Ascending aorta (tissue), 2 donors: ENCODE results near the gene CFAP43. TPM values are rescaled to one million over a fixed set of nuclear protein-coding genes. Genes with fewer than 3 reads are reported as not detected.

Experiments used
- DNase-seq, 2 donors: peaks; one replicate each; pipeline ENCODE4 v3.0.0-alpha.2; 2019; ENCODE audit warnings: low spot score in 2 of 2
- H3K27ac ChIP-seq, 2 donors: fragments of 200-600 bp; sonication (generic); one replicate each; pipeline ENCODE4 v1.5.1; 2016 to 2017; ENCODE audit warnings: mild to moderate bottlenecking in 1 of 2
- H3K27me3 ChIP-seq: fragments of 200-600 bp; sonication (generic); one replicate; pipeline ENCODE4 v1.5.1; 2017
- H3K36me3 ChIP-seq, 2 donors: fragments of 200-600 bp; sonication (generic); one replicate each; pipeline ENCODE4 v1.5.1; 2016
- H3K4me1 ChIP-seq, 2 donors: fragments of 200-600 bp; sonication (generic); one replicate each; pipeline ENCODE4 v1.5.1; 2016 to 2017; ENCODE audit warnings: mild to moderate bottlenecking in 1 of 2
- H3K4me3 ChIP-seq, 2 donors: fragments of 200-600 bp; sonication (generic); one replicate each; pipeline ENCODE4 v1.5.1; 2016 to 2017; ENCODE audit warnings: mild to moderate bottlenecking in 1 of 2
- H3K9me3 ChIP-seq, 2 donors: fragments of 200-600 bp; sonication (generic); one replicate each; pipeline ENCODE4 v1.5.1; 2016
- intact Hi-C: fragments of 100-400 bp; cut with DNase I; formaldehyde crosslinking; loops from one replicate; pipeline ENCODE4 v1.15.1; 2023
- total RNA-seq: library from RNA; depleted of rRNA; stranded (reverse); fragments of >200 nt; gene quantifications from one replicate; pipeline ENCODE4 v1.1.0, GENCODE V29; 2016
- TF ChIP-seq, protein P1 (sequence below), 3 experiments: fragments of 200-600 bp in 2 of 3; fragments of 450-650 bp in 1 of 3; sonication (generic) in 2 of 3; IDR thresholded peaks; one replicate each; pipeline ENCODE4 v1.5.1; 2016 to 2019; ENCODE audit warnings: antibody characterized with exemption in 3 of 3, mild to moderate bottlenecking in 1 of 3, moderate library complexity in 1 of 3

The CFAP43 gene
- total RNA-seq, 1 donor from 2014 or later: 0.96 TPM

- H3K27me3 ChIP-seq: no peaks in the 10 kb centered on the region
- no peak overlapping the region for H3K27ac ChIP-seq
- H3K4me3 ChIP-seq: no peak overlapping the region
- H3K9me3 ChIP-seq: no peaks in the 10 kb centered on the region
- intact Hi-C loops: loop anchor here (1.0 to 5.0 kb wide), 2 partner anchors 163 to 321 kb away; no protein-coding TSS in a partner anchor
- no peak for DNase-seq
- TF ChIP-seq, protein P1, sequence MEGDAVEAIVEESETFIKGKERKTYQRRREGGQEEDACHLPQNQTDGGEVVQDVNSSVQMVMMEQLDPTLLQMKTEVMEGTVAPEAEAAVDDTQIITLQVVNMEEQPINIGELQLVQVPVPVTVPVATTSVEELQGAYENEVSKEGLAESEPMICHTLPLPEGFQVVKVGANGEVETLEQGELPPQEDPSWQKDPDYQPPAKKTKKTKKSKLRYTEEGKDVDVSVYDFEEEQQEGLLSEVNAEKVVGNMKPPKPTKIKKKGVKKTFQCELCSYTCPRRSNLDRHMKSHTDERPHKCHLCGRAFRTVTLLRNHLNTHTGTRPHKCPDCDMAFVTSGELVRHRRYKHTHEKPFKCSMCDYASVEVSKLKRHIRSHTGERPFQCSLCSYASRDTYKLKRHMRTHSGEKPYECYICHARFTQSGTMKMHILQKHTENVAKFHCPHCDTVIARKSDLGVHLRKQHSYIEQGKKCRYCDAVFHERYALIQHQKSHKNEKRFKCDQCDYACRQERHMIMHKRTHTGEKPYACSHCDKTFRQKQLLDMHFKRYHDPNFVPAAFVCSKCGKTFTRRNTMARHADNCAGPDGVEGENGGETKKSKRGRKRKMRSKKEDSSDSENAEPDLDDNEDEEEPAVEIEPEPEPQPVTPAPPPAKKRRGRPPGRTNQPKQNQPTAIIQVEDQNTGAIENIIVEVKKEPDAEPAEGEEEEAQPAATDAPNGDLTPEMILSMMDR (IDR thresholded peaks at IDR 0.05): no peak
- no peaks in the 10 kb centered on the region for H3K36me3 ChIP-seq
- H3K4me1 ChIP-seq: no peaks in the 10 kb centered on the region
These were observed 23.4 kb downstream of the CFAP43 start for GRCh38 chr10:104208730-104209129.

GRCh38 chr10:104202231-104202630, 29.9 kb downstream of the CFAP43 start:
- H3K36me3 ChIP-seq: no peaks in the 10 kb centered on the region
- TF ChIP-seq, protein P1 (IDR thresholded peaks at IDR 0.05): no peak
- no peak overlapping the region for H3K27ac ChIP-seq
- no peaks in the 10 kb centered on the region for H3K27me3 ChIP-seq
- H3K4me3 ChIP-seq: no peak overlapping the region
- intact Hi-C loops: no loop called here
- H3K4me1 ChIP-seq: no peaks in the 10 kb centered on the region
- H3K9me3 ChIP-seq: no peaks in the 10 kb centered on the region
- no peak for DNase-seq

- no peak overlapping the region for H3K27ac ChIP-seq
- no peak for DNase-seq
- H3K4me3 ChIP-seq: no peak overlapping the region
- H3K4me1 ChIP-seq: no peaks in the 10 kb centered on the region
- intact Hi-C loops: no loop called here
- no peaks in the 10 kb centered on the region for H3K36me3 ChIP-seq
- H3K27me3 ChIP-seq: no peaks in the 10 kb centered on the region
- TF ChIP-seq, protein P1 (IDR thresholded peaks at IDR 0.05): no peak
- H3K9me3 ChIP-seq: no peaks in the 10 kb centered on the region
These were observed 30.5 kb downstream of the CFAP43 start for GRCh38 chr10:104201636-104202035.

GRCh38 chr10:104199567-104199966, 32.6 kb downstream of the CFAP43 start:
- Histone ChIP-seq H3K27me3 (no peaks in the 10 kb centered on the region), H3K27ac (no peak overlapping the region), H3K9me3 (no peaks in the 10 kb centered on the region), H3K36me3 (no peaks in the 10 kb centered on the region), H3K4me3 (no peak overlapping the region), H3K4me1 (no peaks in the 10 kb centered on the region)
- TF ChIP-seq, protein P1 (IDR thresholded peaks at IDR 0.05): no peak
- DNase-seq: no peak
- intact Hi-C loops: no loop called here

GRCh38 chr10:104197364-104197763, 34.8 kb downstream of the CFAP43 start:
- no peak for DNase-seq
- H3K9me3 ChIP-seq: no peaks in the 10 kb centered on the region
- no peaks in the 10 kb centered on the region for H3K4me1 ChIP-seq
- H3K27me3 ChIP-seq: no peaks in the 10 kb centered on the region
- intact Hi-C loops: no loop called here
- TF ChIP-seq, protein P1 (IDR thresholded peaks at IDR 0.05): no peak
- H3K4me3 ChIP-seq: no peak overlapping the region
- H3K36me3 ChIP-seq: no peaks in the 10 kb centered on the region
- no peak overlapping the region for H3K27ac ChIP-seq

- TF ChIP-seq, protein P1 (IDR thresholded peaks at IDR 0.05): no peak
- H3K9me3 ChIP-seq: no peaks in the 10 kb centered on the region
- H3K4me1 ChIP-seq: no peaks in the 10 kb centered on the region
- H3K27me3 ChIP-seq: no peaks in the 10 kb centered on the region
- no peaks in the 10 kb centered on the region for H3K36me3 ChIP-seq
- no peak overlapping the region for H3K27ac ChIP-seq
- H3K4me3 ChIP-seq: no peak overlapping the region
- no peak for DNase-seq
- intact Hi-C loops: no loop called here
These were observed 36.5 kb downstream of the CFAP43 start for GRCh38 chr10:104195706-104196105.
